Measurements from ENCODE around the gene VPS37B. TPM values are rescaled to one million over a fixed set of nuclear protein-coding genes. Genes with fewer than 3 reads are reported as not detected.

VPS37B gene
- total and polyA plus RNA-seq, 5 donors from 2014 or later = 19.0 to 99.2 (median 21.3) TPM

GRCh38 chr12:122860040-122860853, 35.7 kb downstream of the VPS37B start:
- peaks cover 3% of the 10 kb centered on the region for H3K36me3 ChIP-seq (ENCODE audit: control insufficient read depth, insufficient read depth, low read length)
- peaks cover 0 to 8% (median 3%) of the 10 kb centered on the region in 4 donors for H3K4me1 Mint-ChIP-seq
- peak; percentile 54 to 58 for ATAC-seq (ENCODE audit: low read depth in 2 of 2)
- no peaks in the 10 kb centered on the region for H3K27me3 Mint-ChIP-seq
- peak; percentile 68 to 80 (median 77) for DNase-seq
- no peak overlapping the region for H3K27ac ChIP-seq (ENCODE audit: insufficient read depth, low read length, poor library complexity, severe bottlenecking)
- H3K9me3 Mint-ChIP-seq = no peaks in the 10 kb centered on the region
- H3K27me3 ChIP-seq (ENCODE audit: control insufficient read depth, insufficient read depth, low read length) = no peaks in the 10 kb centered on the region
- H3K9me3 ChIP-seq (ENCODE audit: control insufficient read depth in 2 of 2, low read length in 2 of 2) = no peaks in the 10 kb centered on the region
- H3K27ac Mint-ChIP-seq = peak overlapping the region in 1 of 3 donors; percentile 74
- peaks cover 11% of the 10 kb centered on the region for H3K36me3 Mint-ChIP-seq
- H3K4me3 ChIP-seq (ENCODE audit: low read depth, low read length) = no peak overlapping the region
- H3K4me3 Mint-ChIP-seq = no peak overlapping the region
- H3K4me1 ChIP-seq (ENCODE audit: control insufficient read depth, insufficient read depth, low read length, poor library complexity, severe bottlenecking) = peaks cover 6% of the 10 kb centered on the region

- Mint-ChIP-seq H3K4me1 (peaks cover 0 to 8% (median 3%) of the 10 kb centered on the region in 4 donors), H3K27me3 (no peaks in the 10 kb centered on the region), H3K4me3 (peak overlapping the region in 1 of 4 donors; percentile 43), H3K36me3 (peaks cover 11% of the 10 kb centered on the region), H3K27ac (no peak overlapping the region), H3K9me3 (no peaks in the 10 kb centered on the region)
- peak in 1 of 2 donors; percentile 4 for ATAC-seq (ENCODE audit: low read depth in 2 of 2)
- DNase-seq = no peak
- Histone ChIP-seq H3K4me1 (ENCODE audit: control insufficient read depth, insufficient read depth, low read length, poor library complexity, severe bottlenecking) (peaks cover 6% of the 10 kb centered on the region), H3K9me3 (ENCODE audit: control insufficient read depth in 2 of 2, low read length in 2 of 2) (no peaks in the 10 kb centered on the region), H3K36me3 (ENCODE audit: control insufficient read depth, insufficient read depth, low read length) (no peaks in the 10 kb centered on the region), H3K27ac (ENCODE audit: insufficient read depth, low read length, poor library complexity, severe bottlenecking) (no peak overlapping the region), H3K4me3 (ENCODE audit: low read depth, low read length) (no peak overlapping the region), H3K27me3 (ENCODE audit: control insufficient read depth, insufficient read depth, low read length) (no peaks in the 10 kb centered on the region)
These were observed 36.5 kb downstream of the VPS37B start for GRCh38 chr12:122859303-122860039.

GRCh38 chr12:122858591-122859302, 37.2 kb downstream of the VPS37B start:
- H3K9me3 Mint-ChIP-seq = no peaks in the 10 kb centered on the region
- H3K4me1 Mint-ChIP-seq = peaks cover 0 to 6% (median 3%) of the 10 kb centered on the region in 4 donors
- Histone ChIP-seq H3K4me3 (ENCODE audit: low read depth, low read length) (no peak overlapping the region), H3K4me1 (ENCODE audit: control insufficient read depth, insufficient read depth, low read length, poor library complexity, severe bottlenecking) (peaks cover 6% of the 10 kb centered on the region), H3K27ac (ENCODE audit: insufficient read depth, low read length, poor library complexity, severe bottlenecking) (no peak overlapping the region), H3K9me3 (ENCODE audit: control insufficient read depth in 2 of 2, low read length in 2 of 2) (no peaks in the 10 kb centered on the region), H3K27me3 (ENCODE audit: control insufficient read depth, insufficient read depth, low read length) (no peaks in the 10 kb centered on the region), H3K36me3 (ENCODE audit: control insufficient read depth, insufficient read depth, low read length) (no peaks in the 10 kb centered on the region)
- no peaks in the 10 kb centered on the region for H3K27me3 Mint-ChIP-seq
- H3K36me3 Mint-ChIP-seq = peaks cover 8% of the 10 kb centered on the region
- no peak for DNase-seq
- H3K4me3 Mint-ChIP-seq = peak overlapping the region in 1 of 4 donors; percentile 43
- ATAC-seq (ENCODE audit: low read depth in 2 of 2) = no peak
- H3K27ac Mint-ChIP-seq = no peak overlapping the region

DNA sequence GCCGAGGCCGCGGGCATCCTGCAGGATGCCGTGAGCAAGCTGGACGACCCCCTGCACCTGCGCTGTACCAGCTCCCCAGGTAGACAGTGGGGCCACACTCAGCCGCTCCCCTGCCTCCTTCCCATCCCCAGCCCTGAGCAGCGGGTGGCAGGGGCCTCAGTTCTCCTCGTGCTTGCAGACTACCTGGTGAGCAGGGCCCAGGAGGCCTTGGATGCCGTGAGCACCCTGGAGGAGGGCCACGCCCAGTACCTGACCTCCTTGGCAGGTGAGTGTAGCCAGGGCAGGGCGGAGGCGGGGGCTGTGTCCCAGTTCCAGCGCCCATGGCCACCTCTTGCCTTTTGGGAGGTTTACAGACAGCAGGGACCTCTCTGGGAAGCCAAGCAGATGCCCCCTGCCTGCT, 37.8 kb downstream of the VPS37B start:
- peaks cover 6% of the 10 kb centered on the region for H3K4me1 ChIP-seq (ENCODE audit: control insufficient read depth, insufficient read depth, low read length, poor library complexity, severe bottlenecking)
- Mint-ChIP-seq H3K9me3 (no peaks in the 10 kb centered on the region), H3K27me3 (no peaks in the 10 kb centered on the region), H3K4me3 (no peak overlapping the region), H3K36me3 (peaks cover 8% of the 10 kb centered on the region), H3K4me1 (peaks cover 0 to 6% (median 3%) of the 10 kb centered on the region in 4 donors), H3K27ac (no peak overlapping the region)
- no peak overlapping the region for H3K4me3 ChIP-seq (ENCODE audit: low read depth, low read length)
- no peak overlapping the region for H3K27ac ChIP-seq (ENCODE audit: insufficient read depth, low read length, poor library complexity, severe bottlenecking)
- no peaks in the 10 kb centered on the region for H3K36me3 ChIP-seq (ENCODE audit: control insufficient read depth, insufficient read depth, low read length)
- no peaks in the 10 kb centered on the region for H3K27me3 ChIP-seq (ENCODE audit: control insufficient read depth, insufficient read depth, low read length)
- no peaks in the 10 kb centered on the region for H3K9me3 ChIP-seq (ENCODE audit: control insufficient read depth in 2 of 2, low read length in 2 of 2)
- DNase-seq (no peak), ATAC-seq (ENCODE audit: low read depth in 2 of 2) (no peak)

DNA sequence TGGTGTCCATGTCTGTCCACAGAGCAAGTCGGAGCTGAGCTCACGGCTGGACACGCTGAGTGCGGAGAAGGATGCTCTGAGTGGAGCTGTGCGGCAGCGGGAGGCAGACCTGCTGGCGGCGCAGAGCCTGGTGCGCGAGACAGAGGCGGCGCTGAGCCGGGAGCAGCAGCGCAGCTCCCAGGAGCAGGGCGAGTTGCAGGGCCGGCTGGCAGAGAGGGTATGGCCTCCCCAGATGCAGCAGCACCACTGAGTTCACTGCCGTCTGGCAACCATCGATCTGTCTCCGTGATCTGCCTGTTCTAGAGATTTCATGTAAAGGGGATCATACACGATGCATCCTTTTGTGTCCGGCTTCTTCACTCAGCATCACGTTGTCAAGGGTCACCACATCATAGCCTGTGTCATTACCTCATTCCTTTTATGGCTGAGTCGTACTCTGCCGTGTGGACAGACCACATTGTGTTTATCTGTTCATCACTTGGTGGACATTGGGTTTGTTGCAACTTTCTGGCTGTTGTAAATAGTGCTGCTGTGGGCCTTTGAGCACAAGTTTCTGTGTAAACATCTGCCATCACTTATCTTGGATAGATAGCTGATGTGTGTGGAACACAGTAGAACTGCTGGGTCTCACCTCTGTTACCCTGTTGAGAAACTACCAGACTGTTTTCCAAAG, 38.8 kb downstream of the VPS37B start:
- no peak overlapping the region for H3K27ac Mint-ChIP-seq

DNA sequence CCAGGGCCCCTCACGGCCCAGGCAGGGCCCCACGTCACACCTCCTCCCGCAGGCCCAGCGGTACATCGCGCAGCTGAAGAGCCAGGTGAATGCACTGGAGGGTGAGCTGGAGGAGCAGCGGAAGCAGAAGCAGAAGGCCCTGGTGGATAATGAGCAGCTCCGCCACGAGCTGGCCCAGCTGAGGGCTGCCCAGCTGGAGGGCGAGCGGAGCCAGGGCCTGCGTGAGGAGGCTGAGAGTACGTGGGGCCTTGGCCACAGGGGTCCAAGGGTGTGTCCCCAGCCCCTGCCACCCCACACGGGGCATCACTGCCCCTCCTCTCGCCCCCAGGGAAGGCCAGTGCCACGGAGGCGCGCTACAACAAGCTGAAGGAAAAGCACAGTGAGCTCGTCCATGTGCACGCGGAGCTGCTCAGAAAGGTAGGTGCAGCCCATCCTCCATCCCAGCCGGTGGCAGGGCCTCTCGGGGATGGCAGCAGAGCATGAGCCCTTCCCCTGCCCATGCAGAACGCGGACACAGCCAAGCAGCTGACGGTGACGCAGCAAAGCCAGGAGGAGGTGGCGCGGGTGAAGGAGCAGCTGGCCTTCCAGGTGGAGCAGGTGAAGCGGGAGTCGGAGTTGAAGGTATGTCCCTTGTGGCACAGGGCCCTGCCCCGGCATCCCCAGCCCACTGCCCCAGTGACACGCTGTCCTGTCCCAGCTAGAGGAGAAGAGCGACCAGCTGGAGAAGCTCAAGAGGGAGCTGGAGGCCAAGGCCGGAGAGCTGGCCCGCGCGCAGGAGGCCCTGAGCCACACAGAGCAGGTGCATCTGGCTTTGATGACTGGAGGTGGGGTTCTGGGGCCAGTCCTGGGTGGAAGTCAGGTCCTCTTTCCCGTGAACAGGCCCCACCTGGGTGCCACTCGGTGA, 39.7 kb downstream of the VPS37B start:
- Histone ChIP-seq H3K27ac (ENCODE audit: insufficient read depth, low read length, poor library complexity, severe bottlenecking) (no peak overlapping the region), H3K27me3 (ENCODE audit: control insufficient read depth, insufficient read depth, low read length) (no peaks in the 10 kb centered on the region), H3K36me3 (ENCODE audit: control insufficient read depth, insufficient read depth, low read length) (no peaks in the 10 kb centered on the region), H3K4me3 (ENCODE audit: low read depth, low read length) (no peak overlapping the region), H3K9me3 (ENCODE audit: control insufficient read depth in 2 of 2, low read length in 2 of 2) (no peaks in the 10 kb centered on the region), H3K4me1 (ENCODE audit: control insufficient read depth, insufficient read depth, low read length, poor library complexity, severe bottlenecking) (peaks cover 6% of the 10 kb centered on the region)
- H3K4me1 Mint-ChIP-seq = peaks cover 0 to 6% (median 3%) of the 10 kb centered on the region in 4 donors
- no peaks in the 10 kb centered on the region for H3K27me3 Mint-ChIP-seq
- no peaks in the 10 kb centered on the region for H3K9me3 Mint-ChIP-seq
- DNase-seq = no peak
- no peak overlapping the region for H3K4me3 Mint-ChIP-seq
- H3K36me3 Mint-ChIP-seq = peaks cover 8% of the 10 kb centered on the region
- ATAC-seq (ENCODE audit: low read depth in 2 of 2) = no peak
- H3K27ac Mint-ChIP-seq = no peak overlapping the region

More for the DNA sequence above, 38.8 kb downstream of the VPS37B start:
- Histone ChIP-seq H3K27me3 (ENCODE audit: control insufficient read depth, insufficient read depth, low read length) (no peaks in the 10 kb centered on the region), H3K4me1 (ENCODE audit: control insufficient read depth, insufficient read depth, low read length, poor library complexity, severe bottlenecking) (peaks cover 6% of the 10 kb centered on the region), H3K36me3 (ENCODE audit: control insufficient read depth, insufficient read depth, low read length) (no peaks in the 10 kb centered on the region), H3K4me3 (ENCODE audit: low read depth, low read length) (no peak overlapping the region), H3K27ac (ENCODE audit: insufficient read depth, low read length, poor library complexity, severe bottlenecking) (no peak overlapping the region), H3K9me3 (ENCODE audit: control insufficient read depth in 2 of 2, low read length in 2 of 2) (no peaks in the 10 kb centered on the region)
- peaks cover 8% of the 10 kb centered on the region for H3K36me3 Mint-ChIP-seq
- no peak for ATAC-seq (ENCODE audit: low read depth in 2 of 2)
- H3K9me3 Mint-ChIP-seq = no peaks in the 10 kb centered on the region
- no peak overlapping the region for H3K4me3 Mint-ChIP-seq
- H3K27me3 Mint-ChIP-seq = no peaks in the 10 kb centered on the region
- no peak for DNase-seq
- peaks cover 0 to 6% (median 3%) of the 10 kb centered on the region in 4 donors for H3K4me1 Mint-ChIP-seq

Measured in CD4-positive, CD25-positive, alpha-beta regulatory T cell (primary cell).